Osteoblast (primary cell): ENCODE data around the gene ATXN2. TPM values are rescaled to one million over a fixed set of nuclear protein-coding genes. Genes with fewer than 3 reads are reported as not detected.

Experiments
- DNase-seq: peaks from one replicate; pipeline ENCODE4 v3.0.0; 2011; ENCODE audit warnings: low spot score, mixed read lengths; ENCODE audit not compliant: insufficient read length; ENCODE audit errors: missing footprints
- H2AFZ ChIP-seq: 2 replicates; pipeline ENCODE4 v1.6.0; 2011; ENCODE audit warnings: mild to moderate bottlenecking, low read length
- H3K27ac ChIP-seq: 2 replicates; pipeline ENCODE4 v1.5.1; 2011; ENCODE audit warnings: mild to moderate bottlenecking, low read depth, low read length, moderate library complexity
- H3K27me3 ChIP-seq: 2 replicates; pipeline ENCODE4 v1.6.0; 2012; ENCODE audit warnings: mild to moderate bottlenecking, control low read depth, inconsistent platforms, low read length, moderate library complexity; ENCODE audit not compliant: insufficient read depth
- H3K36me3 ChIP-seq: 2 replicates; pipeline ENCODE4 v1.5.1; 2011; ENCODE audit warnings: mild to moderate bottlenecking, low read length, control low read depth, moderate library complexity; ENCODE audit not compliant: insufficient read depth
- H3K4me1 ChIP-seq: 2 replicates; pipeline ENCODE4 v1.5.1; 2011; ENCODE audit warnings: mild to moderate bottlenecking, low read length, control low read depth, moderate library complexity; ENCODE audit not compliant: insufficient read depth
- H3K4me2 ChIP-seq: 2 replicates; pipeline ENCODE4 v1.6.0; 2011; ENCODE audit warnings: mild to moderate bottlenecking, low read length; ENCODE audit not compliant: insufficient read depth
- H3K4me3 ChIP-seq: fragments of 200-600 bp; sonication (generic); 3 replicates; pipeline ENCODE4 v1.5.1; 2012; ENCODE audit warnings: mild to moderate bottlenecking, low read length, inconsistent platforms; ENCODE audit not compliant: insufficient read depth
- H3K79me2 ChIP-seq: 2 replicates; pipeline ENCODE4 v1.6.0; 2012; ENCODE audit warnings: mild to moderate bottlenecking, low read length, control low read depth, inconsistent platforms; ENCODE audit not compliant: insufficient read depth
- H3K9me3 ChIP-seq: 2 replicates; pipeline ENCODE4 v1.5.1; 2011; ENCODE audit warnings: low read depth, low read length, control low read depth
- H4K20me1 ChIP-seq: 2 replicates; pipeline ENCODE4 v1.6.0; 2012; ENCODE audit warnings: mild to moderate bottlenecking, low read length, control low read depth; ENCODE audit not compliant: insufficient read depth
- CTCF ChIP-seq: IDR thresholded peaks from 2 replicates; pipeline ENCODE4 v1.5.1; 2011; ENCODE audit warnings: mild to moderate bottlenecking, low read depth, low read length, moderate library complexity; ENCODE audit errors: extremely low read depth
- total RNA-seq: library from RNA; depleted of rRNA; stranded (reverse); fragments of >200 nt; gene quantifications from 2 replicates; pipeline ENCODE4 v1.2.3, GENCODE V29; 2012

The ATXN2 gene
- total RNA-seq, 1 donor = 39.4 TPM

GRCh38 chr12:111418594-111418880 lies 180.6 kb downstream of the ATXN2 start:
- peak; percentile 11 for DNase-seq
- Histone ChIP-seq H3K27ac (no peak overlapping the region), H3K4me1 (peaks cover 10% of the 10 kb centered on the region), H3K79me2 (peaks cover 94% of the 10 kb centered on the region), H3K27me3 (no peaks in the 10 kb centered on the region), H3K4me3 (no peak overlapping the region), H3K4me2 (no peak overlapping the region), H4K20me1 (peaks cover 52% of the 10 kb centered on the region), H2AFZ (no peak overlapping the region), H3K9me3 (no peaks in the 10 kb centered on the region), H3K36me3 (peaks cover 51% of the 10 kb centered on the region)
- no peak for TF ChIP-seq CTCF

- Histone ChIP-seq H3K27ac (no peak overlapping the region), H2AFZ (no peak overlapping the region), H3K4me3 (no peak overlapping the region), H3K4me1 (peaks cover 16% of the 10 kb centered on the region), H3K9me3 (no peaks in the 10 kb centered on the region), H3K27me3 (no peaks in the 10 kb centered on the region), H3K4me2 (no peak overlapping the region), H3K79me2 (peaks cover 94% of the 10 kb centered on the region), H4K20me1 (peaks cover 56% of the 10 kb centered on the region), H3K36me3 (peaks cover 50% of the 10 kb centered on the region)
- no peak for TF ChIP-seq CTCF
- peak; percentile 36 for DNase-seq
Observed at GRCh38 chr12:111417784-111418593, 181.1 kb downstream of the ATXN2 start.

- Histone ChIP-seq H3K79me2 (peaks cover 95% of the 10 kb centered on the region), H4K20me1 (peaks cover 54% of the 10 kb centered on the region), H3K9me3 (no peaks in the 10 kb centered on the region), H3K27me3 (no peaks in the 10 kb centered on the region), H3K36me3 (peaks cover 47% of the 10 kb centered on the region), H2AFZ (no peak overlapping the region), H3K4me3 (no peak overlapping the region), H3K27ac (no peak overlapping the region), H3K4me2 (no peak overlapping the region), H3K4me1 (peaks cover 23% of the 10 kb centered on the region)
- DNase-seq = peak; percentile 19
- TF ChIP-seq CTCF = no peak
Observed at GRCh38 chr12:111417290-111417689, 181.8 kb downstream of the ATXN2 start.

GRCh38 chr12:111414711-111415252 lies 184.3 kb downstream of the ATXN2 start:
- H3K27ac ChIP-seq = peak overlapping the region; percentile 42
- no peaks in the 10 kb centered on the region for H3K27me3 ChIP-seq
- H4K20me1 ChIP-seq = peaks cover 44% of the 10 kb centered on the region
- peaks cover 48% of the 10 kb centered on the region for H3K4me1 ChIP-seq
- H3K9me3 ChIP-seq = no peaks in the 10 kb centered on the region
- H3K4me3 ChIP-seq = no peak overlapping the region
- peak; percentile 75 for DNase-seq
- peaks cover 22% of the 10 kb centered on the region for H3K36me3 ChIP-seq
- H3K79me2 ChIP-seq = peaks cover 94% of the 10 kb centered on the region
- H2AFZ ChIP-seq = no peak overlapping the region
- no peak for TF ChIP-seq CTCF
- no peak overlapping the region for H3K4me2 ChIP-seq
